ENCODE results near the gene DBN1. TPM values are rescaled to one million over a fixed set of nuclear protein-coding genes. Genes with fewer than 3 reads are reported as not detected.

The DBN1 gene
- total and polyA plus RNA-seq, 2 donors (not counting 1 experiment from before 2014, with no cell fraction given): 1.4 to 1.9 TPM

GRCh38 chr5:177490311-177490991, 17.0 kb upstream of the DBN1 start:
- Histone ChIP-seq H3K36me3 (replicated peaks in 1 of 2; ENCODE audit: control extremely low read depth in 1 of 2, control insufficient read depth in 1 of 2, extremely low read depth in 1 of 2, insufficient read depth in 2 of 2, low read length in 1 of 2) (peaks cover 0 to 8% of the 10 kb centered on the region in 2 experiments), H3K9ac (ENCODE audit: low read length) (no peak overlapping the region), H3K4me2 (replicated peaks; ENCODE audit: low read depth, low read length, poor library complexity, severe bottlenecking) (no peak overlapping the region), H3K4me3 (ENCODE audit: control extremely low read depth in 1 of 5, extremely low read depth in 1 of 5, insufficient read depth in 1 of 5, low read depth in 2 of 5, low read length in 4 of 5) (no peak overlapping the region), H3K9me3 (ENCODE audit: control extremely low read depth in 1 of 3, control insufficient read depth in 2 of 3, insufficient read depth in 1 of 3, low read length in 2 of 3) (no peaks in the 10 kb centered on the region), H3K4me1 (ENCODE audit: control insufficient read depth in 2 of 2, insufficient read depth in 2 of 2, low read length in 2 of 2) (peaks cover 18 to 22% of the 10 kb centered on the region in 2 donors), H3K27me3 (replicated peaks in 1 of 4; ENCODE audit: control extremely low read depth in 1 of 4, control insufficient read depth in 3 of 4, insufficient read depth in 4 of 4, low read length in 3 of 4) (no peaks in the 10 kb centered on the region), H4K20me1 (ENCODE audit: control insufficient read depth, insufficient read depth, low read length, poor library complexity, severe bottlenecking) (no peaks in the 10 kb centered on the region), H3K27ac (ENCODE audit: low read length in 2 of 2) (no peak overlapping the region), H2AFZ (ENCODE audit: insufficient read depth, low read depth, low read length, poor library complexity, severe bottlenecking) (no peak overlapping the region), H3K79me2 (ENCODE audit: control insufficient read depth, insufficient read depth, low read length) (peaks cover 3% of the 10 kb centered on the region)
- no peaks in the 10 kb centered on the region for H3K9me3 Mint-ChIP-seq (ENCODE audit: insufficient read depth)
- ChIA-PET POLR2A (interaction anchor here (0.6 kb wide), 2 partner anchors 44 to 139 kb away, joined by 3 to 12 read pairs; partner anchors contain the start of gene PRR7), CTCF (interaction anchor here (1.0 to 2.0 kb wide), 3 partner anchors 33 to 100 kb away, joined by 3 to 6 read pairs (median 5); no protein-coding TSS in a partner anchor)
- H3K4me3 Mint-ChIP-seq: no peak overlapping the region
- no peaks in the 10 kb centered on the region for H3K27me3 Mint-ChIP-seq
- intact Hi-C loops (cut with micrococcal nuclease): no loop called here
- no peak overlapping the region for H3K27ac Mint-ChIP-seq
- TF ChIP-seq EZH2 (IDR thresholded peaks at IDR 0.05; ENCODE audit: borderline replicate concordance, insufficient read depth, low read depth, low read length, poor library complexity, severe bottlenecking): no peak
- WGBS (ENCODE audit: insufficient coverage): 94% methylated on average over 15 of the region's 15 CpGs
- DNase-seq (no peak), ATAC-seq (ENCODE audit: low read depth) (no peak)
- peaks cover 27% of the 10 kb centered on the region for H3K4me1 Mint-ChIP-seq

GRCh38 chr5:177489119-177489716, 15.8 kb upstream of the DBN1 start:
- H2AFZ ChIP-seq (ENCODE audit: insufficient read depth, low read depth, low read length, poor library complexity, severe bottlenecking): no peak overlapping the region
- H3K4me2 ChIP-seq (replicated peaks; ENCODE audit: low read depth, low read length, poor library complexity, severe bottlenecking): no peak overlapping the region
- H3K9me3 ChIP-seq (ENCODE audit: control extremely low read depth in 1 of 3, control insufficient read depth in 2 of 3, insufficient read depth in 1 of 3, low read length in 2 of 3): no peaks in the 10 kb centered on the region
- no peaks in the 10 kb centered on the region for H3K27me3 ChIP-seq (replicated peaks in 1 of 4; ENCODE audit: control extremely low read depth in 1 of 4, control insufficient read depth in 3 of 4, insufficient read depth in 4 of 4, low read length in 3 of 4)
- no peak overlapping the region for H3K27ac Mint-ChIP-seq
- no peaks in the 10 kb centered on the region for H3K27me3 Mint-ChIP-seq
- no peaks in the 10 kb centered on the region for H4K20me1 ChIP-seq (ENCODE audit: control insufficient read depth, insufficient read depth, low read length, poor library complexity, severe bottlenecking)
- intact Hi-C loops (cut with micrococcal nuclease): no loop called here
- TF ChIP-seq EZH2 (IDR thresholded peaks at IDR 0.05; ENCODE audit: borderline replicate concordance, insufficient read depth, low read depth, low read length, poor library complexity, severe bottlenecking): no peak
- TF ChIP-seq CTCF (IDR thresholded peaks at IDR 0.05): no peak
- ATAC-seq (ENCODE audit: low read depth) (no peak), DNase-seq (no peak)
- H3K27ac ChIP-seq (ENCODE audit: low read length in 2 of 2): no peak overlapping the region
- ChIA-PET POLR2A (interaction anchor here (0.6 kb wide), 1 partner anchor 107 kb away, joined by 3 read pairs; no protein-coding TSS in a partner anchor), CTCF (interaction anchor here (0.9 to 2.1 kb wide), 5 partner anchors 9 to 99 kb away, joined by 3 to 11 read pairs (median 5); no protein-coding TSS in a partner anchor)
- H3K9ac ChIP-seq (ENCODE audit: low read length): no peak overlapping the region
- H3K4me3 ChIP-seq (ENCODE audit: control extremely low read depth in 1 of 5, extremely low read depth in 1 of 5, insufficient read depth in 1 of 5, low read depth in 2 of 5, low read length in 4 of 5): no peak overlapping the region
- H3K4me1 ChIP-seq (ENCODE audit: control insufficient read depth in 2 of 2, insufficient read depth in 2 of 2, low read length in 2 of 2): peaks cover 6 to 9% of the 10 kb centered on the region in 2 donors
- no peaks in the 10 kb centered on the region for H3K9me3 Mint-ChIP-seq (ENCODE audit: insufficient read depth)
- H3K79me2 ChIP-seq (ENCODE audit: control insufficient read depth, insufficient read depth, low read length): peaks cover 3% of the 10 kb centered on the region
- 89% methylated on average over 21 of the region's 26 CpGs for WGBS (ENCODE audit: insufficient coverage)
- H3K4me3 Mint-ChIP-seq: no peak overlapping the region
- peaks cover 0 to 8% of the 10 kb centered on the region in 2 experiments for H3K36me3 ChIP-seq (replicated peaks in 1 of 2; ENCODE audit: control extremely low read depth in 1 of 2, control insufficient read depth in 1 of 2, extremely low read depth in 1 of 2, insufficient read depth in 2 of 2, low read length in 1 of 2)
- H3K4me1 Mint-ChIP-seq: peaks cover 14% of the 10 kb centered on the region

Data from B cell (primary cell).